ENCODE results near the gene IL17D.

The IL17D gene

GRCh38 chr13:20767309-20767943 lies 63.9 kb downstream of the IL17D start:
- no peak for DNase-seq
- in situ Hi-C loops (cut with MboI; ENCODE audit: low pct_unique_long_range_greater_than_20kb, low sequenced_read_pairs): no loop called here

- in situ Hi-C loops (cut with MboI; ENCODE audit: low pct_unique_long_range_greater_than_20kb, low sequenced_read_pairs): no loop called here
- no peak for DNase-seq
Measured at GRCh38 chr13:20769091-20769490, 65.6 kb downstream of the IL17D start.

DNA sequence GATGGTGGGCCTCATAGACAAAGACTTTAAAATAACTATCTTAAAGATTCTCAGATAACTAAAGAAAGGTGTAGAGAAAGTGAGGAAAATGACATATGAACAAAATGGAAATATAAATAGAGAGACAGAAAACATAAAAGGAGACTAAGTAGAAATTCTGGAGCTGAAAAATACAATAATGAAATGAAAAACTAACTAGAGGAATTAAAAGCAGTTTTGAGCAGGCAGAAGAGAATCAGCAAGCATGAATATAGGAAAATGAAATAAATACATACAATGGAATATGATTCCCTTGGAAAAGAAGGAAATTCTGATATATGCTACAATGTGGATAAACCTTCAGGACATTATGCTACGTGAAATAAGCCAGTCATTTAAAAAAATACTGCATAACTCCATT lies 66.3 kb downstream of the IL17D start:
- in situ Hi-C loops (cut with MboI; ENCODE audit: low pct_unique_long_range_greater_than_20kb, low sequenced_read_pairs): no loop called here
- no peak for DNase-seq

All from KBM-7 (cell line).